ENCODE results near the gene KAZN.

KAZN gene

DNA sequence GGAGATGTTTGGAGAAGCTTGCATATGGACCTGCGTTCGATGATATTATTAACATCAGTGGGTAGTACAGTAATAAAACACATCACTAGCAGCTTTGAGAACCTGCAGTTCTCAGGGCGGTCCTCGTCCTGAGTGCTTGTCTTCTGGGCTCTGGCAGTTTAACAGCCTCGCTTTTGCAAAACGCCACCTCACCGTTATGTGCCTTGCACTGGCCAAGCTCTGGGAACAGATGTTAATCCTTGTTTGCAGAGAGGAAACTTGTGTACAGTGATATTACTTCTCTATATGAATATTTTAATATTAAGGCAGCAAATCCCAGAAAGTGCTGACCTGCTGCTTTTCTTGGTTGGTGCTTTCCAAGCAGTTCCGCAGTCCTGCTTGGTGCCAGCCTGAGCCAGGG, 387.7 kb downstream of the KAZN start:
- DNase-seq (ENCODE audit: low spot score) = no peak
- TF ChIP-seq CTCF (IDR thresholded peaks at IDR 0.05; ENCODE audit: borderline replicate concordance, control extremely low read depth, extremely low read depth, insufficient read depth, missing control alignments) = no peak
- in situ Hi-C loops (cut with MboI; ENCODE audit: low sequenced_read_pairs, unreplicated experiment) = no loop called here

- DNase-seq (ENCODE audit: low spot score) = no peak
- no peak for TF ChIP-seq CTCF (IDR thresholded peaks at IDR 0.05; ENCODE audit: borderline replicate concordance, control extremely low read depth, extremely low read depth, insufficient read depth, missing control alignments)
- in situ Hi-C loops (cut with MboI; ENCODE audit: low sequenced_read_pairs, unreplicated experiment) = no loop called here
Measured at GRCh38 chr1:14987829-14988603, 389.5 kb downstream of the KAZN start.

- in situ Hi-C loops (cut with MboI; ENCODE audit: low sequenced_read_pairs, unreplicated experiment) = no loop called here
- DNase-seq (ENCODE audit: low spot score) = no peak
- TF ChIP-seq CTCF (IDR thresholded peaks at IDR 0.05; ENCODE audit: borderline replicate concordance, control extremely low read depth, extremely low read depth, insufficient read depth, missing control alignments) = no peak
Measured at GRCh38 chr1:14988636-14989035, 390.2 kb downstream of the KAZN start.

DNA sequence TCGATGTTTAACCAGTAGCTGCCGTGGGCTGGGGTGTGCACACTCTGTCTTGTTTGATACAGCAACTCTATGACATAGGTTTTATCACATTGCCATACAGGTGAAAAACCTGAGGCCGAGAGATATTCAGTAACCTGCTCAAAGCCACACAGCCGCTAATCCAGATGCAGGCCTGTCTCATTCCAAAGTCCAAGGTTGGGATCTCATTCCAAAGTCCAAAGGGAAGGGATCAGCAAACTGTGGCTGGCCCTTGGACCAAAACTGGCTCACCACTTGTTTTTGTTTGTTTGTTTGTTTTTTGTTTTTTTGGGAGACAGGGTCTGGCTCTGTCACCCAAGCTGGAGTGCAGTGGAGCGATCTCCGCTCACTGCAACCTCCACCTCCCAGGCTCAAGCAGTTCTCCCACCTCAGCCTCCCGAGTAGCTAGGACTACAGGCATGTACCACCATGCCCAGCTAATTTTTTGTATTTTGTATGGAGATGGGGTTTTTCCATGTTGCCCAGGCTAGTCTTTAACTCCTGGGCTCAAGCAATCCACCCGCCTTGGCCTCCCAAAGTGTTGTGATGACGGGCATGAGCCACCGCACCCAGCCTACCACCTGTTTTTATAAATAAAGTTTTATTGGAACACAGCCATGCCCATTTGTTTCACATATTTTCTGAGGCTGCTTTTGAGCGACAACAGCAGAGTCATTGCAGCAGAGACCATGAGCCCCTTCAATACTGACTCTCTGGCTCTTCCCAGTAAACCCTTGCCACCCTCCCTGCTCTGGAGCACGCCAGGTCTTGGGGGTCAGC, 391.6 kb downstream of the KAZN start:
- TF ChIP-seq CTCF (IDR thresholded peaks at IDR 0.05; ENCODE audit: borderline replicate concordance, control extremely low read depth, extremely low read depth, insufficient read depth, missing control alignments) = no peak
- DNase-seq (ENCODE audit: low spot score) = no peak
- in situ Hi-C loops (cut with MboI; ENCODE audit: low sequenced_read_pairs, unreplicated experiment) = no loop called here

DNA sequence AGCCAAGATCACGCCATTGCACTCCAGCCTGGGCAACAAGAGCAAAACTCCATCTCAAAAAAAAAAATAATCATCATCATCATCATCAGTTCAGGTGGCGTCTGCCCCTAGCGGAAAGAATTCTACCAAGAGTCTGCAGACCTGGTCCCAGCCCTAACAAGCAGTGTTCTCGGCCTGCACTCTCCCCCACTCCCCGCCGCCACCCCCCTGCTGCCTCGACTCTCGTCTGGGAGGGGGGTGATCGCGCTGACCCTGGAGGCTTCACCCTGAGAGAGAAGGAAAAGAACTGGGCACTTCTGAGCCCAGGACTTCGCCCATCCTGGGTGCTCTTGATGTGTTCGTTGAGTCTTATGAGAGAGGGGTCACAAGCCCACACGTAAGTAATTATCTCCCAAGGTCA, 394.9 kb downstream of the KAZN start:
- DNase-seq (ENCODE audit: low spot score) = no peak
- TF ChIP-seq CTCF (IDR thresholded peaks at IDR 0.05; ENCODE audit: borderline replicate concordance, control extremely low read depth, extremely low read depth, insufficient read depth, missing control alignments) = no peak
- in situ Hi-C loops (cut with MboI; ENCODE audit: low sequenced_read_pairs, unreplicated experiment) = no loop called here

DNA sequence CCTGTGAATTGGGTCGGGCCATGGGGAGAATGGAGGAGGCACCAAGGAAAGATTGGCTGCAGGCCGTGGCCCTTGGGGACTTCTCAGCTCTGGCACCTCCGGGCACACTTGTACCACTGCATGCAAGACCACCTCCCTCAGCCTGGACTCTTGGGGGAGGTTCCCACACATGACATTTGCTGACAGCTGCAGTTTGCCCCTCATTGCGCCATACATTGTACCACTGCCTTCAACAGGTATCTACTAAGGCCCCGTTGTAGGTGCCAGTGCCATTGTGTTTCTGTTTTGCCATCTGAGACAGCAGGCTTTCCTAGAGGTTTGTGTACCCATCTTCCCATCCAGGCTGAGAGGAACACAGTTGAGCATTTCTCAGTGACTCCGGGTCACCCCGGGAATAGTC, 395.7 kb downstream of the KAZN start:
- no peak for DNase-seq (ENCODE audit: low spot score)
- in situ Hi-C loops (cut with MboI; ENCODE audit: low sequenced_read_pairs, unreplicated experiment) = no loop called here
- no peak for TF ChIP-seq CTCF (IDR thresholded peaks at IDR 0.05; ENCODE audit: borderline replicate concordance, control extremely low read depth, extremely low read depth, insufficient read depth, missing control alignments)
